DLD1 (cell line): ENCODE results near the gene PCDHA8.
"Not testable (repeated sequence)": the region's sequence is repeated elsewhere in the genome, so short reads cannot be mapped to it uniquely, and the experiment has no call there.

Experiments used
- in situ Hi-C: cut with HindIII; loops from 2 replicates; pipeline ENCODE4 v1.10.0; 2017; ENCODE audit warnings: low sequenced_read_pairs

PCDHA8 gene

DNA sequence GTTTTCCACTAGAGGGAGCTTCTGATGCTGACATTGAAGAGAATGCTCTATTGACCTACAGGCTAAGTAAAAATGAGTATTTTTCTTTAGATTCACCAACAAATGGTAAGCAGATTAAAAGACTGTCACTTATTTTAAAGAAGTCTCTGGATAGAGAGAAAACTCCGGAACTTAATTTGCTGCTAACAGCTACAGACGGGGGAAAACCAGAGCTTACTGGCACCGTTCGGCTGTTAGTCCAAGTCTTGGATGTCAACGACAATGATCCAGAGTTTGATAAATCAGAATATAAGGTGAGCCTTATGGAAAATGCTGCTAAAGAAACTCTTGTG lies 28.5 kb downstream of the PCDHA8 start:
- in situ Hi-C loops: no loop called here

DNA sequence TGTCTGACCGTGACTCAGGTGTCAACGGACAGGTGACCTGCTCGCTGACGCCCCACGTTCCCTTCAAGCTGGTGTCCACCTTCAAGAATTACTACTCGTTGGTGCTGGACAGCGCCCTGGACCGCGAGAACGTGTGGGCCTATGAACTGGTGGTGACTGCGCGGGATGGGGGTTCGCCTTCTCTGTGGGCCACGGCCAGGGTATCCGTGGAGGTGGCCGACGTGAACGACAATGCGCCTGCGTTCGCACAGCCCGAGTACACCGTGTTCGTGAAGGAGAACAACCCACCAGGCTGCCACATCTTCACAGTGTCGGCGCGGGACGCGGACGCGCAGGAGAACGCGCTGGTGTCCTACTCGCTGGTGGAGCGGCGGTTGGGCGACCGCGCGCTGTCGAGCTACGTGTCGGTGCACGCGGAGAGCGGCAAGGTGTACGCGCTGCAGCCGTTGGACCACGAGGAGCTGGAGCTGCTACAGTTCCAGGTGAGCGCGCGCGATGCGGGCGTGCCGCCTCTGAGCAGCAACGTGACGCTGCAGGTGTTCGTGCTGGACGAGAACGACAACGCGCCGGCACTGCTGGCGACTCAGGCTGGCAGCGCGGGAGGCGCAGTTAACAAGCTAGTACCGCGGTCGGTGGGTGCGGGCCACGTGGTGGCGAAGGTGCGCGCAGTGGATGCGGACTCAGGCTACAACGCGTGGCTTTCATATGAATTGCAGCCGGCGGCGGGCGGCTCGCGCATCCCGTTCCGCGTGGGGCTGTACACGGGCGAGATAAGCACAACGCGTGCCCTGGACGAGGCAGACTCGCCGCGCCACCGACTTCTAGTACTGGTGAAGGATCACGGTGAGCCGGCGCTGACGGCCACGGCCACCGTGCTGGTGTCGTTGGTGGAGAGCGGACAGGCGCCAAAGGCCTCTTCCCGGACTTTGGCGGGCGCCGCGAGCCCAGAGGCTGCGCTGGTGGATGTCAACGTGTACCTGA lies 29.5 kb downstream of the PCDHA8 start:
- in situ Hi-C loops: no loop called here

DNA sequence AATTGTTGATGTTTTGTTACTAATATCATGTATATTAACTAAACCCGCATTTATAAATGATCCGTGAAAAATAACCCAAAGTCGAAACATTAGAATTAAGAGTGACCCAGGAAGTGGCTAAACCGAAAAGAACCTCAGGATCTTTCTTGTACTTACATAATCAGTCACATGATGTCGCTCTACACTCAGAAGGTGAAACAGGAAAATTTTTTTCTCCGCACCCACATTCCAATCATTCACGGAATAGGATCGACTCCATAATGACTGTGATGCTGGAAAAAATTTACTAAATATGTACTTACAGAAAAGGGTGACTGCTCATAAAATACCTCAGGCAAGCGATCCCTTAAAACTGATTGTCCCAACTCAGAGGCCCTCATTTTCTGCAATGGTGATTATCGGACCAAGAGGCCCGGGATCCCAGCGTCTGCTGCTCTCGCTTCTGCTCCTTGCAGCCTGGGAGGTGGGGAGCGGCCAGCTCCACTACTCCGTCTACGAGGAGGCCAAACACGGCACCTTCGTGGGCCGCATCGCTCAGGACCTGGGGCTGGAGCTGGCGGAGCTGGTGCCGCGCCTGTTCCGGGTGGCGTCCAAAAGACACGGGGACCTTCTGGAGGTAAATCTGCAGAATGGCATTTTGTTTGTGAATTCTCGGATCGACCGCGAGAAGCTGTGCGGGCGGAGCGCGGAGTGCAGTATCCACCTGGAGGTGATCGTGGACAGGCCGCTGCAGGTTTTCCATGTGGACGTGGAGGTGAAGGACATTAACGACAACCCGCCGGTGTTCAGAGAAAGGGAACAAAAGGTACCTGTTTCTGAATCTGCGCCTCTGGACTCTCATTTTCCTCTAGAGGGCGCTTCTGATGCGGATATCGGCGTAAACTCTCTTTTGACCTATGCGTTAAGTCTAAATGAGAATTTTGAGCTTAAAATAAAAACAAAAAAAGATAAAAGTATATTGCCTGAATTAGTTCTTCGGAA lies 34.4 kb downstream of the PCDHA8 start, which contains the start of gene PCDHA12:
TSS of gene PCDHA12 (plus strand) at position 224 of the 981 bp plus-strand sequence. CDS start at position 389, 165 bp downstream.
- in situ Hi-C loops: no loop called here

DNA sequence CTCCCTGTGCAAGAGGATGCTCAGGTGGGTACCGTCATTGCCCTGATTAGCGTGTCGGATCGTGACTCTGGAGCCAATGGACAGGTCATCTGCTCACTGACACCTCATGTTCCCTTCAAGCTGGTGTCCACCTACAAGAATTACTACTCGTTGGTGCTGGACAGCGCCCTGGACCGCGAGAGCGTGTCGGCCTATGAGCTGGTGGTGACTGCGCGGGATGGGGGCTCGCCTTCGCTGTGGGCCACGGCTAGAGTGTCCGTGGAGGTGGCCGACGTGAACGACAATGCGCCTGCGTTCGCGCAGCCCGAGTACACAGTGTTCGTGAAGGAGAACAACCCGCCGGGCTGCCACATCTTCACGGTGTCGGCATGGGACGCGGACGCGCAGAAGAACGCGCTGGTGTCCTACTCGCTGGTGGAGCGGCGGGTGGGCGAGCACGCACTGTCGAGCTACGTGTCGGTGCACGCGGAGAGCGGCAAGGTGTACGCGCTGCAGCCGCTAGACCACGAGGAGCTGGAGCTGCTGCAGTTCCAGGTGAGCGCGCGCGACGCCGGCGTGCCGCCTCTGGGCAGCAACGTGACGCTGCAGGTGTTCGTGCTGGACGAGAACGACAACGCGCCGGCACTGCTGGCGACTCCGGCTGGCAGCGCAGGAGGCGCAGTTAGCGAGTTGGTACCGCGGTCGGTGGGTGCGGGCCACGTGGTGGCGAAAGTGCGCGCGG lies 35.7 kb downstream of the PCDHA8 start:
- in situ Hi-C loops: not testable (repeated sequence)

DNA sequence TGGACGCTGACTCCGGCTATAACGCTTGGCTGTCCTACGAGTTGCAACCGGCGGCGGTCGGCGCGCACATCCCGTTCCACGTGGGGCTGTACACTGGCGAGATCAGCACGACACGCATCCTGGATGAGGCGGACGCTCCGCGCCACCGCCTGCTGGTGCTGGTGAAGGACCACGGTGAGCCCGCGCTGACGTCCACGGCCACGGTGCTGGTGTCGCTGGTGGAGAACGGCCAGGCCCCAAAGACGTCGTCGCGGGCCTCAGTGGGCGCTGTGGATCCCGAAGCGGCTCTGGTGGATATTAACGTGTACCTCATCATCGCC lies 36.2 kb downstream of the PCDHA8 start:
- in situ Hi-C loops: no loop called here

DNA sequence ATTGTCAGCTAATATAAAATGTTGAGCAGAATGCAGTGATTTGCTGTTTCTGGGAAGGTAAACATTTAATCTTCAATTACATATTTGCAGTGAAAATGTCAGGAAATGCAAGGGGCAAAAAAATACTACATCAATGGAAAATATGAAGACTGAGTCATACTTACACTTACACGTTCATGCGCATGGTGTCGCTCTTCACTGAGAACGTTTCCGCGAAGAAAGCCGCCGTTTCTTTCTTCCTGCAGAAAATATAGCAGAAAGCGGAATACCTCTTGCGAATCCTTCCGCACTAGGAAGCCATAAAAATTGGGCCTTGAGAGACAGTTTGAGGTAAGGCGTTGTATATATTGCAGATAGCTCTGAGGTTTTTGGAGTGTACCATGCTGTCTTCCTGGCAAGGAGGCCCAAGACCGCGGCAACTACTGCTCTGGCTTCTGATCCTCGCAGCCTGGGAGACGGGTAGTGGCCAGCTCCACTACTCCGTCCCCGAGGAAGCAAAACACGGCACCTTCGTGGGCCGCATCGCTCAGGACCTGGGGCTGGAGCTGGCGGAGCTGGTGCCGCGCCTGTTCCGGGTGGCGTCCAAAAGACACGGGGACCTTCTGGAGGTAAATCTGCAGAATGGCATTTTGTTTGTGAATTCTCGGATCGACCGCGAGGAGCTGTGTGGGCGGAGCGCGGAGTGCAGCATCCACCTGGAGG lies 41.1 kb downstream of the PCDHA8 start, which contains the start of gene PCDHA13:
TSS of gene PCDHA13 (plus strand) at position 236 of the 702 bp plus-strand sequence. CDS start at position 381, 145 bp downstream.
- in situ Hi-C loops: no loop called here

DNA sequence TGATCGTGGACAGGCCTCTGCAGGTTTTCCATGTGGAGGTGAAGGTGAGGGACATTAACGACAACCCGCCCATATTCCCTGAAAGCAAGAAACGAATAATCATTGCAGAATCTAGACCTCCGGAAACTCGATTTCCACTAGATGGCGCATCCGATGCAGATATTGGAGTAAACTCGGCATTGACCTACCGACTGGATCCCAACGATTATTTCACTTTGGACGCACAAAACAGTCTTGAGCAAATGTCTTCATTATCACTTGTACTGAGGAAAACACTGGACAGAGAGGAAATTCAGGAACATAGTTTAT lies 41.6 kb downstream of the PCDHA8 start:
- in situ Hi-C loops: no loop called here

DNA sequence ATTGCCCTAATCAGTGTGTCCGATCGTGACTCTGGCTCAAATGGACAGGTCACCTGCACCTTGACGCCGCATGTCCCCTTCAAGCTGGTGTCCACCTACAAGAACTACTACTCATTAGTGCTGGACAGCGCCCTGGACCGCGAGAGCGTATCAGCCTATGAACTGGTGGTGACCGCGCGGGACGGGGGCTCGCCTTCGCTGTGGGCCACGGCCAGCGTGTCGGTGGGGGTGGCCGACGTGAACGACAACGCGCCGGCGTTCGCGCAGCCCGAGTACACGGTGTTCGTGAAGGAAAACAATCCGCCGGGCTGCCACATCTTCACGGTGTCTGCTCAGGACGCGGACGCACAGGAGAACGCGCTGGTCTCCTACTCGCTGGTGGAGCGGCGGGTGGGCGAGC lies 42.4 kb downstream of the PCDHA8 start:
- in situ Hi-C loops: no loop called here

DNA sequence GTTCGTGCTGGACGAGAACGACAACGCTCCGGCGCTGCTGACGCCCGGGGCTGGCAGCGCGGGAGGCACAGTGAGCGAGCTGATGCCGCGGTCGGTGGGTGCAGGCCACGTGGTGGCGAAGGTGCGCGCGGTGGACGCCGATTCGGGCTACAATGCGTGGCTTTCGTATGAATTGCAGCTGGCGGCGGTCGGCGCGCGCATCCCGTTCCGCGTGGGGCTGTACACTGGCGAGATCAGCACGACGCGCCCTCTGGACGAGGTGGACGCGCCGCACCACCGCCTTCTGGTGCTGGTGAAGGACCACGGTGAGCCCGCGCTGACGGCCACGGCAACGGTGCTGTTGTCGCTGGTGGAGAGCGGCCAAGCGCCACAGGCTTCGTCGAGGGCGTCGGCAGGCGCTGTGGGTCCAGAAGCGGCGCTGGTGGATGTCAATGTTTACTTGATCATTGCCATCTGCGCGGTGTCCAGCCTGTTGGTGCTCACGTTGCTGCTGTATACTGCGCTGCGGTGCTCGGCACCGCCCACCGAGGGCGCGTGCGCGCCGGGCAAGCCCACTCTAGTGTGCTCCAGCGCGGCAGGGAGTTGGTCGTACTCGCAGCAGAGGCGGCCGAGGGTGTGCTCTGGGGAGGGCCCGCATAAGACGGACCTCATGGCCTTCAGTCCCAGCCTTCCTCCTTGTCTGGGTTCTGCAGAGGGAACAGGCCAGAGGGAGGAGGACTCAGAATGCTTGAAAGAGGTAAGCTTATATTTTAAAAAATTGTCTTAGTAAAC lies 43.1 kb downstream of the PCDHA8 start:
- in situ Hi-C loops: no loop called here
